GM23338 (cell line): Measurements from ENCODE around the gene ZNF746. TPM values are rescaled to one million over a fixed set of nuclear protein-coding genes. Genes with fewer than 3 reads are reported as not detected.

Experiments
- ATAC-seq: fragments of 200-7000 bp; cut with Tn5 transposase; 3 replicates; pipeline ENCODE4 v1.9.1; 2020
- DNase-seq: peaks from one replicate; pipeline ENCODE4 v3.0.0-alpha.2; 2015; ENCODE audit warnings: low spot score
- H2AFZ ChIP-seq: fragments of 200-600 bp; sonication (generic); 2 replicates; pipeline ENCODE4 v1.8.0; 2016; ENCODE audit warnings: antibody characterized with exemption, mild to moderate bottlenecking, moderate library complexity
- H3F3A ChIP-seq: fragments of 200-600 bp; sonication (generic); replicated peaks from 2 replicates; pipeline ENCODE4 v1.8.0; 2017; ENCODE audit warnings: antibody characterized with exemption, mixed run types, low read depth
- H3K27ac ChIP-seq: fragments of 200-600 bp; sonication (generic); 2 replicates; pipeline ENCODE4 v1.6.1; 2016; ENCODE audit warnings: low read depth
- H3K27me3 ChIP-seq: fragments of 200-600 bp; sonication (generic); 2 replicates; pipeline ENCODE4 v1.8.0; 2016; ENCODE audit warnings: mild to moderate bottlenecking, mixed run types, moderate library complexity; ENCODE audit not compliant: insufficient read depth
- H3K36me3 ChIP-seq: fragments of 200-600 bp; sonication (generic); 2 replicates; pipeline ENCODE4 v1.8.0; 2016; ENCODE audit warnings: mild to moderate bottlenecking; ENCODE audit not compliant: insufficient read depth
- H3K4me1 ChIP-seq: fragments of 200-600 bp; sonication (generic); 2 replicates; pipeline ENCODE4 v1.8.0; 2016; ENCODE audit warnings: mild to moderate bottlenecking, moderate library complexity; ENCODE audit not compliant: insufficient read depth
- H3K4me2 ChIP-seq: fragments of 200-600 bp; sonication (generic); 2 replicates; pipeline ENCODE4 v1.7.1; 2017; ENCODE audit warnings: mixed run types
- H3K4me3 ChIP-seq: fragments of 200-600 bp; sonication (generic); 2 replicates; pipeline ENCODE4 v1.6.1; 2016; ENCODE audit warnings: mixed run types
- H3K79me2 ChIP-seq: fragments of 200-600 bp; sonication (generic); replicated peaks from 2 replicates; pipeline ENCODE4 v1.8.0; 2017; ENCODE audit warnings: mild to moderate bottlenecking; ENCODE audit not compliant: insufficient read depth
- H3K9me2 ChIP-seq: fragments of 200-600 bp; sonication (generic); 2 replicates; pipeline ENCODE4 v1.8.0; 2017; ENCODE audit not compliant: insufficient read depth
- H4K20me1 ChIP-seq: fragments of 200-600 bp; sonication (generic); replicated peaks from 2 replicates; pipeline ENCODE4 v1.8.0; 2017; ENCODE audit warnings: mild to moderate bottlenecking; ENCODE audit not compliant: insufficient read depth
- H3K27ac Mint-ChIP-seq: 2 replicates; pipeline ENCODE4 v1.8.0; 2020; ENCODE audit warnings: inconsistent platforms, mild to moderate bottlenecking, moderate library complexity, mixed read lengths
- H3K27me3 Mint-ChIP-seq: 3 replicates; pipeline ENCODE4 v1.8.0; 2022; ENCODE audit warnings: low read depth, mild to moderate bottlenecking, moderate library complexity, mixed read lengths, inconsistent platforms; ENCODE audit not compliant: insufficient read depth, poor library complexity
- H3K36me3 Mint-ChIP-seq: 3 replicates; pipeline ENCODE4 v1.8.0; 2021; ENCODE audit warnings: low read depth, mild to moderate bottlenecking, inconsistent platforms, moderate library complexity, mixed read lengths
- H3K4me1 Mint-ChIP-seq: 3 replicates; pipeline ENCODE4 v1.8.0; 2020; ENCODE audit warnings: mild to moderate bottlenecking, inconsistent platforms, mixed read lengths
- H3K4me3 Mint-ChIP-seq: 3 replicates; pipeline ENCODE4 v1.8.0; 2021; ENCODE audit warnings: moderate library complexity, mild to moderate bottlenecking, inconsistent platforms, mixed read lengths
- H3K9me3 Mint-ChIP-seq: 3 replicates; pipeline ENCODE4 v1.8.0; 2020; ENCODE audit warnings: moderate library complexity, mild to moderate bottlenecking, inconsistent platforms, mixed read lengths
- CTCF ChIP-seq, 2 experiments: fragments of 200-600 bp in 1 of 2; sonication (generic) in 1 of 2; conservative IDR thresholded peaks; 2 replicates each; pipeline versions ENCODE4 v1.5.1 to v1.6.1; 2016 to 2017; ENCODE audit warnings: antibody characterized with exemption in 2 of 2, low read depth in 2 of 2, mild to moderate bottlenecking in 2 of 2, moderate library complexity in 1 of 2
- EZH2 ChIP-seq: fragments of 200-600 bp; sonication (generic); IDR thresholded peaks from one replicate; pipeline ENCODE4 v1.8.0; 2017; ENCODE audit warnings: antibody characterized with exemption, mild to moderate bottlenecking, low read depth; ENCODE audit not compliant: unreplicated experiment
- EZH2phosphoT487 ChIP-seq: fragments of 200-600 bp; sonication (generic); IDR thresholded peaks from one replicate; pipeline ENCODE4 v1.8.1; 2018; ENCODE audit warnings: antibody characterized with exemption; ENCODE audit not compliant: unreplicated experiment
- JUNB ChIP-seq: IDR thresholded peaks from one replicate; pipeline ENCODE4 v1.6.1; 2016; ENCODE audit warnings: antibody characterized with exemption; ENCODE audit not compliant: unreplicated experiment
- POLR2AphosphoS5 ChIP-seq: IDR thresholded peaks from 2 replicates; pipeline ENCODE4 v1.6.1; 2016; ENCODE audit warnings: antibody characterized with exemption, low read depth
- REST ChIP-seq: IDR thresholded peaks from one replicate; pipeline ENCODE4 v1.6.1; 2018; ENCODE audit warnings: antibody characterized with exemption; ENCODE audit not compliant: unreplicated experiment
- STAT1 ChIP-seq: IDR thresholded peaks from one replicate; pipeline ENCODE4 v1.6.1; 2016; ENCODE audit warnings: antibody characterized with exemption; ENCODE audit not compliant: unreplicated experiment
- ZNF114 ChIP-seq: fragments of 250-450 bp; sonication (Bioruptor Pico); IDR thresholded peaks from 2 replicates; pipeline ENCODE4 v1.5.0; 2020; ENCODE audit warnings: mild to moderate bottlenecking, moderate library complexity
- ZNF462 ChIP-seq: fragments of 250-450 bp; sonication (Bioruptor Pico); IDR thresholded peaks from 2 replicates; pipeline ENCODE4 v1.5.0; 2020; ENCODE audit warnings: mild to moderate bottlenecking, moderate library complexity
- polyA plus RNA-seq: library from polyadenylated mRNA; unstranded; fragments of >200 nt; fragmentation: Nextera tagmentation; extraction: Ambion mirVana; gene quantifications from 2 replicates; pipeline ENCODE4 v1.2.1, GENCODE V29; 2016
- total RNA-seq: library from RNA; depleted of rRNA; stranded (reverse); fragments of >200 nt; shearing (Covaris generic); gene quantifications from 2 replicates; pipeline ENCODE4 v1.2.3, GENCODE V29; 2014

The ZNF746 gene
- total and polyA plus RNA-seq, 2 experiments from 2014 or later, result 10.0 to 18.6 TPM

- Histone ChIP-seq H3K4me2 (no peak overlapping the region), H3F3A (no peaks in the 10 kb centered on the region), H3K27ac (no peak overlapping the region), H3K36me3 (peaks cover 7% of the 10 kb centered on the region), H3K4me3 (no peak overlapping the region), H3K9me2 (no peaks in the 10 kb centered on the region), H4K20me1 (no peaks in the 10 kb centered on the region), H3K4me1 (no peaks in the 10 kb centered on the region), H3K27me3 (no peaks in the 10 kb centered on the region), H2AFZ (no peak overlapping the region), H3K79me2 (no peaks in the 10 kb centered on the region)
- Mint-ChIP-seq H3K27ac (no peak overlapping the region), H3K36me3 (peaks cover 31% of the 10 kb centered on the region; the same call in 2 of the 3 replicates), H3K4me1 (no peaks in the 10 kb centered on the region), H3K4me3 (no peak overlapping the region), H3K9me3 (peaks cover 86% of the 10 kb centered on the region), H3K27me3 (no peaks in the 10 kb centered on the region)
- DNase-seq (peak; percentile 41), ATAC-seq (no peak)
- TF ChIP-seq STAT1, result no peak
- TF ChIP-seq EZH2phosphoT487, result no peak
- no peak for TF ChIP-seq POLR2AphosphoS5
- TF ChIP-seq ZNF114 (CRISPR knock-in tag), result no peak
Observed at GRCh38 chr7:149529136-149529718, 31.6 kb upstream of the ZNF746 start.

GRCh38 chr7:149527414-149527813, 29.8 kb upstream of the ZNF746 start:
- Histone ChIP-seq H4K20me1 (no peaks in the 10 kb centered on the region), H3K79me2 (no peaks in the 10 kb centered on the region), H3K36me3 (peaks cover 7% of the 10 kb centered on the region), H3K4me2 (no peak overlapping the region), H3K27ac (no peak overlapping the region), H3K4me3 (no peak overlapping the region), H3F3A (no peaks in the 10 kb centered on the region), H3K4me1 (no peaks in the 10 kb centered on the region), H2AFZ (no peak overlapping the region), H3K27me3 (no peaks in the 10 kb centered on the region), H3K9me2 (no peaks in the 10 kb centered on the region)
- ATAC-seq, result no peak
- H3K9me3 Mint-ChIP-seq, result peaks cover 79% of the 10 kb centered on the region
- no peak overlapping the region for H3K4me3 Mint-ChIP-seq
- TF ChIP-seq EZH2 (no peak), REST (no peak), ZNF462 (CRISPR knock-in tag) (no peak), JUNB (no peak), CTCF (conservative IDR thresholded peaks at IDR 0.05; ENCODE audit: low read depth in 2 of 2) (no peak)
- no peak overlapping the region for H3K27ac Mint-ChIP-seq
- H3K36me3 Mint-ChIP-seq, result peaks cover 31% of the 10 kb centered on the region; the same call in 2 of the 3 replicates
- no peak for DNase-seq
- no peaks in the 10 kb centered on the region for H3K4me1 Mint-ChIP-seq
- no peaks in the 10 kb centered on the region for H3K27me3 Mint-ChIP-seq
